PFSK-1 (cell line): ENCODE measurements around the gene GRIK1.

Experiments used
- FOXP2 ChIP-seq: optimal IDR thresholded peaks from 2 replicates; pipeline ENCODE3; 2011; ENCODE audit warnings: borderline replicate concordance, control low read depth, inconsistent platforms; ENCODE audit not compliant: insufficient read depth; ENCODE audit errors: extremely low read length, extremely low read depth
- POLR2AphosphoS5 ChIP-seq: IDR thresholded peaks from 2 replicates; pipeline ENCODE4 v1.6.1; 2012; ENCODE audit warnings: low read depth, mild to moderate bottlenecking, control low read depth, low read length, moderate library complexity
- REST ChIP-seq, 2 experiments: IDR thresholded peaks; 2 replicates each; pipeline versions ENCODE4 v1.6.1 to v1.8.0; 2011 to 2012; ENCODE audit warnings: low read depth in 2 of 2, low read length in 2 of 2, control low read depth in 1 of 2, inconsistent platforms in 1 of 2, mild to moderate bottlenecking in 1 of 2, moderate library complexity in 1 of 2; ENCODE audit not compliant: insufficient read depth in 1 of 2
- SIN3A ChIP-seq: IDR thresholded peaks from 2 replicates; pipeline ENCODE4 v1.6.1; 2012; ENCODE audit warnings: mild to moderate bottlenecking, low read length, moderate library complexity, borderline replicate concordance; ENCODE audit not compliant: insufficient read depth
- TAF1 ChIP-seq: IDR thresholded peaks from 2 replicates; pipeline ENCODE4 v1.6.1; 2012; ENCODE audit warnings: low read length, control low read depth, borderline replicate concordance; ENCODE audit not compliant: insufficient read depth

The GRIK1 gene

GRCh38 chr21:29520171-29520570, 419.6 kb downstream of the GRIK1 start:
- TF ChIP-seq REST (IDR thresholded peaks at IDR 0.05; ENCODE audit: insufficient read depth in 1 of 2, low read depth in 2 of 2, low read length in 2 of 2) (no peak), TAF1 (no peak), POLR2AphosphoS5 (no peak), SIN3A (no peak), FOXP2 (no peak)

GRCh38 chr21:29514652-29515247, 425.0 kb downstream of the GRIK1 start:
- TF ChIP-seq SIN3A: no peak
- TF ChIP-seq REST (IDR thresholded peaks at IDR 0.05; ENCODE audit: insufficient read depth in 1 of 2, low read depth in 2 of 2, low read length in 2 of 2): no peak
- no peak for TF ChIP-seq POLR2AphosphoS5
- TF ChIP-seq TAF1: no peak
- no peak for TF ChIP-seq FOXP2

- no peak for TF ChIP-seq POLR2AphosphoS5
- no peak for TF ChIP-seq FOXP2
- no peak for TF ChIP-seq SIN3A
These were observed 426.3 kb downstream of the GRIK1 start for GRCh38 chr21:29513535-29513934.

- TF ChIP-seq TAF1: no peak
- TF ChIP-seq SIN3A: no peak
- TF ChIP-seq FOXP2: no peak
These were observed 428.7 kb downstream of the GRIK1 start for GRCh38 chr21:29511096-29511495.

GRCh38 chr21:29509121-29509520, 430.7 kb downstream of the GRIK1 start:
- no peak for TF ChIP-seq SIN3A
- TF ChIP-seq POLR2AphosphoS5: no peak
- TF ChIP-seq TAF1: no peak
- TF ChIP-seq FOXP2: no peak
- TF ChIP-seq REST (IDR thresholded peaks at IDR 0.05; ENCODE audit: insufficient read depth in 1 of 2, low read depth in 2 of 2, low read length in 2 of 2): no peak

GRCh38 chr21:29508301-29508700, 431.5 kb downstream of the GRIK1 start:
- no peak for TF ChIP-seq REST (IDR thresholded peaks at IDR 0.05; ENCODE audit: insufficient read depth in 1 of 2, low read depth in 2 of 2, low read length in 2 of 2)
- no peak for TF ChIP-seq POLR2AphosphoS5
- no peak for TF ChIP-seq TAF1
- TF ChIP-seq SIN3A: no peak
- no peak for TF ChIP-seq FOXP2
